Bronchus fibroblast of lung (primary cell): ENCODE results near the gene ZFAND6. TPM values are rescaled to one million over a fixed set of nuclear protein-coding genes. Genes with fewer than 3 reads are reported as not detected.

Experiments used
- total RNA-seq: library from RNA; depleted of rRNA; stranded (reverse); fragments of >200 nt; gene quantifications from 2 replicates; pipeline ENCODE4 v1.2.3, GENCODE V29; 2015

Gene ZFAND6
- total RNA-seq: 84.6 and 86.4 TPM in 2 replicates

GRCh38 chr15:80058851-80059785, at the start of gene ZFAND6:
TSS of gene ZFAND6 (plus strand) at chr15:80059676. CDS start at chr15:80120345, 60,669 bp downstream.

GRCh38 chr15:80152896-80153876, 93.7 kb downstream of the ZFAND6 start, which contains the start of gene FAH:
TSS of gene FAH (plus strand) at chr15:80152999. CDS start at chr15:80153055, 56 bp downstream.

Other genes starting within 250 kb of the ZFAND6 start
- 10.8 and 14.3 TPM in 2 replicates for gene MTHFS, start 162.7 kb upstream of the ZFAND6 start, total RNA-seq
- not detected in 2 replicates for gene BCL2A1, start 88.5 kb upstream of the ZFAND6 start, total RNA-seq
- gene FAH, start 93.3 kb downstream of the ZFAND6 start, total RNA-seq: 27.9 and 32.6 TPM in 2 replicates
- not detected in 2 replicates for gene CTXND1, start 192.5 kb downstream of the ZFAND6 start, total RNA-seq